22Rv1 (cell line): ENCODE data around the gene BIN2.

ENCODE experiments used
- ZFX ChIP-seq: fragments of 450-650 bp; IDR thresholded peaks from 2 replicates; pipeline ENCODE4 v1.6.1; 2017; ENCODE audit warnings: antibody characterized with exemption, borderline replicate concordance
- TF ChIP-seq, protein P1 (sequence below): fragments of 450-650 bp; IDR thresholded peaks from 2 replicates; pipeline ENCODE4 v1.5.1; 2017; ENCODE audit warnings: mild to moderate bottlenecking

DNA sequence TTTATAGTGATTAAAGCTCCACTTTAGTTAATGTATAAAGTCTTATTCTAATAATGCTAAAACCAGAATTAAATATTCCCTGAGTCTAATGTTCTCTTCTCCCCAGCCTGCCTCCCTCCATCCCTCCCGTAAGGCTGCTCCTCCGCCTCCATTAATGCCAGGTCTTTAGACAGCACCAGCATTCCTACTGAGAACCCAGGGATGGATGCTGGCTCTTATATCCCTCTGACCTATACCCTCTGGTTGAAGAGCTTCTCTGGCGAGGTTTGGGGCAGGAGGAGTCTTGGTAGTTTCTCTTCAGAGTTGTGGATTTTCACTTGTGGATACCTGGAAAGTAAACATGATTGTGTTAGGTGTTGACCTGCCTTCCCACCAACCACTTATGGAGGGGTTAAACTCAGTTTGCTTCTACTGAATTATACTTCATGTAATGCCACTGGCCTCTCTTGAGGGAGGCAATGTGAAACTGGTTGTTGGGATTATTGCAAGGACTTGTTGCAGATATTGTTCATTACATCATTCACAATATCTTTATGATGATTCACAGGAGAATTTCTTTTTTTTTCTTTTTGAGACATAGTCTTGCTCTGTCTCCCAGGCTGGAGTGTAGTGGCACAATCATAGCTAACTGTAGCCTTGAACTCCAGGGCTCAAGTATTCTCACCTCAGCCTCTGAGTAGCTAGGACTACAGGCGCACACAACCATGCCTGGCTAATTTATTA lies 42.6 kb downstream of the BIN2 start:
- TF ChIP-seq, protein P1, sequence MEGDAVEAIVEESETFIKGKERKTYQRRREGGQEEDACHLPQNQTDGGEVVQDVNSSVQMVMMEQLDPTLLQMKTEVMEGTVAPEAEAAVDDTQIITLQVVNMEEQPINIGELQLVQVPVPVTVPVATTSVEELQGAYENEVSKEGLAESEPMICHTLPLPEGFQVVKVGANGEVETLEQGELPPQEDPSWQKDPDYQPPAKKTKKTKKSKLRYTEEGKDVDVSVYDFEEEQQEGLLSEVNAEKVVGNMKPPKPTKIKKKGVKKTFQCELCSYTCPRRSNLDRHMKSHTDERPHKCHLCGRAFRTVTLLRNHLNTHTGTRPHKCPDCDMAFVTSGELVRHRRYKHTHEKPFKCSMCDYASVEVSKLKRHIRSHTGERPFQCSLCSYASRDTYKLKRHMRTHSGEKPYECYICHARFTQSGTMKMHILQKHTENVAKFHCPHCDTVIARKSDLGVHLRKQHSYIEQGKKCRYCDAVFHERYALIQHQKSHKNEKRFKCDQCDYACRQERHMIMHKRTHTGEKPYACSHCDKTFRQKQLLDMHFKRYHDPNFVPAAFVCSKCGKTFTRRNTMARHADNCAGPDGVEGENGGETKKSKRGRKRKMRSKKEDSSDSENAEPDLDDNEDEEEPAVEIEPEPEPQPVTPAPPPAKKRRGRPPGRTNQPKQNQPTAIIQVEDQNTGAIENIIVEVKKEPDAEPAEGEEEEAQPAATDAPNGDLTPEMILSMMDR: no peak
- TF ChIP-seq ZFX: no peak
